ENCODE data around the gene FTO.

The FTO gene

DNA sequence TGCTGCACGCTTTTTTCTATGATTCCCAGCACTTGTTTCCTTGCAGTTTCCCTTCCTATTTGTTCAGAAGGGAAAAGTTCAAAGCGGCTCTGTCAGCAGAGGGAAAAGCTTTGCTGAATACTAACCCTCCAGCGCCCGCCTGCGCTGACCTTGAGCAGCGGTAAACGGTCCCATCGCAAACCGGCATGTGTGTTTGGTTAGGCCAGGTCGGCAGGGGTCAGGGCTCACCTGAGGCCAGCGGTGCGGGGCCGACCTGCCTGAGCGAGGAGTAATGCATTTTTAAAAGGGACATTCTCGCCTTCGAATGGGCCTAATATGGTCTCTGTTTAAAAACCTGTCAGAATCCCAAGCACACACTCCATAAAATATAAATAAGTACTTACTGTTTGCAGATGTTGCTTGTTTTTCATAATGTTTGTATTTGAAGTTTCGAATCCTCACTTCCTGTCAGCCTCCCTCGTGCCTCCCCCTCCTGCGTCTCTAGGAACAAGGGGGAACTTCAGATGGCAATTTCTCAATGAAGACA, 472.5 kb downstream of the FTO start:
- H3K27me3 ChIP-seq (ENCODE audit: control insufficient read depth, insufficient read depth, low read length): no peaks in the 10 kb centered on the region
- peaks cover 7% of the 10 kb centered on the region for H3K4me1 ChIP-seq
- TF ChIP-seq CTCF (IDR thresholded peaks at IDR 0.05): no peak
- no peak overlapping the region for H3K27ac ChIP-seq
- no peak overlapping the region for H3K4me3 ChIP-seq (ENCODE audit: low read depth, low read length)
- no peak overlapping the region for H3K9ac ChIP-seq
- H2AFZ ChIP-seq: no peak overlapping the region
- no peaks in the 10 kb centered on the region for H3K79me2 ChIP-seq
- H3K4me2 ChIP-seq (ENCODE audit: low read length): no peak overlapping the region
- H3K9me3 ChIP-seq (ENCODE audit: control insufficient read depth, low read length): no peaks in the 10 kb centered on the region
- no peaks in the 10 kb centered on the region for H3K36me3 ChIP-seq (ENCODE audit: control insufficient read depth, insufficient read depth, low read length)

DNA sequence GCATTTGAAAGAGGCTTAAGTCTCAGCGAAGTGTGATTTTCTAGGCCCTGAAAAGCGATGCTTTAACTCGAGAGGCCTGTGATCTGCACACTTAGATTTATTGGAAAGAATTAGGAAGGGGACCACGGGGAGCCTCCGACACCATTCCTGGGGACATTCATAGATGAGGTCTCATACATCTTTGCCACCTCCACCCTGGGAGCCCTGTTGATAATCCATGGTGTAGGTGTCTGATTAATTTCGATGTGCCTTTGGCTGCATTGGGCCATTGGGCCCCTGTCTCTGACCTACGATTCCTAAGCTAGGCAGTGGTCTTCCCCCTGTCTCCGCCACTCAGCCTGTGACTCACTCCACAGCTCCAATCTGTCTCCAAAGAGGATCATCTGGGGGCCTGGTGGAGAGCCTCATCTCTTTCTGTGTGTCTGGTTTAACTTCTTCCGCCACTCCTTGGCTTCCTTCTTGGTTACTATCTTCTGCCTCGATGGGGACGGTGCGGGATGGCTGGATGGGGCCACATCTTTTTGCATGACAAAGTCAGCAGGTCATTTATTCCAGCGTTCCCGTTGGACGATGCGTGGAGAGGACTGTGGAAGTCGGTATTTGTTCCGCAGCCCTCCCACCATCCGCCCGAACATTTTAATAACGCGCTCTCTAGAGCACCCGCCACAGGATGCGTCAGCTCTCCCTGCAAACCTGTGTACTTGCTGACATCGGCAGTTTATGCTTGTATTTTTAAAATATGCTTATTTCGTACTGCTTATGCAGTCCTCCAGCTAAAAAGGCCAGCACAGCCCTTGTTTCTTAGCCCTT, 473.3 kb downstream of the FTO start:
- H3K27ac ChIP-seq: no peak overlapping the region
- no peaks in the 10 kb centered on the region for H3K27me3 ChIP-seq (ENCODE audit: control insufficient read depth, insufficient read depth, low read length)
- H3K9me3 ChIP-seq (ENCODE audit: control insufficient read depth, low read length): no peaks in the 10 kb centered on the region
- H3K4me2 ChIP-seq (ENCODE audit: low read length): no peak overlapping the region
- no peaks in the 10 kb centered on the region for H3K36me3 ChIP-seq (ENCODE audit: control insufficient read depth, insufficient read depth, low read length)
- no peak overlapping the region for H3K9ac ChIP-seq
- H3K4me1 ChIP-seq: peaks cover 7% of the 10 kb centered on the region
- no peak overlapping the region for H3K4me3 ChIP-seq (ENCODE audit: low read depth, low read length)
- no peak overlapping the region for H2AFZ ChIP-seq
- H3K79me2 ChIP-seq: no peaks in the 10 kb centered on the region
- TF ChIP-seq CTCF (IDR thresholded peaks at IDR 0.05): no peak

DNA sequence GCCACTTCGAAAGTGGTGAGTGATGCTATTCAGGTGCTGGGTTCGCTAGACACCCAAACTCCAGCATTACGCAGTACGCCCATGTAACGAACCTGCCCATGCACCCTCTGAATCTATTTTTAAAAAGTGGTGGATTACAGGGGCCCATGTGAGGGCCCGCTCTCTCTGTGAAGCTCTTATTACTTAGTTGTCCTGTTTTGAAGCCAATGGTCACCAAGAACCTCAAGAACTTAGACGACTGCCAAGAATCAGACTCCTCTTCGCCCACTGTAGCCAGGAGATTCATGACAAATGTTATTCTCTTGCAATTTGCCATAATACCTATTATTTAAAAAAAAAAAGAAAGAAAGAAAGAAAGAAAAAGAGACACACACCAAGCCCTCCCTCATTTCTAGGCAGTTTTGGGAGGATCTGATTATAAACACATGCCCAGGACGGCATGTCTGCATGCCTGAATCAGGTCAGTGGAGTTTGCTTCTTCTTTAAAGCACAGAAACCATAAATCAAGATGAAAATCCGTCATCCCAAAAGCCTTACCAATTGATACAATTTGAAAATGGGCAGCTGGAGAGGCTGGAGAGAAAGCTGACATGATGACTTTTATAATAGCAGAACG, 474.0 kb downstream of the FTO start:
- Histone ChIP-seq H3K79me2 (no peaks in the 10 kb centered on the region), H3K4me1 (peaks cover 7% of the 10 kb centered on the region), H3K9me3 (ENCODE audit: control insufficient read depth, low read length) (no peaks in the 10 kb centered on the region), H3K36me3 (ENCODE audit: control insufficient read depth, insufficient read depth, low read length) (no peaks in the 10 kb centered on the region), H3K9ac (no peak overlapping the region), H2AFZ (peak overlapping the region; percentile 2), H3K4me3 (ENCODE audit: low read depth, low read length) (no peak overlapping the region), H3K27me3 (ENCODE audit: control insufficient read depth, insufficient read depth, low read length) (no peaks in the 10 kb centered on the region), H3K27ac (no peak overlapping the region), H3K4me2 (ENCODE audit: low read length) (peak overlapping the region; percentile 49)
- no peak for TF ChIP-seq CTCF (IDR thresholded peaks at IDR 0.05)

DNA sequence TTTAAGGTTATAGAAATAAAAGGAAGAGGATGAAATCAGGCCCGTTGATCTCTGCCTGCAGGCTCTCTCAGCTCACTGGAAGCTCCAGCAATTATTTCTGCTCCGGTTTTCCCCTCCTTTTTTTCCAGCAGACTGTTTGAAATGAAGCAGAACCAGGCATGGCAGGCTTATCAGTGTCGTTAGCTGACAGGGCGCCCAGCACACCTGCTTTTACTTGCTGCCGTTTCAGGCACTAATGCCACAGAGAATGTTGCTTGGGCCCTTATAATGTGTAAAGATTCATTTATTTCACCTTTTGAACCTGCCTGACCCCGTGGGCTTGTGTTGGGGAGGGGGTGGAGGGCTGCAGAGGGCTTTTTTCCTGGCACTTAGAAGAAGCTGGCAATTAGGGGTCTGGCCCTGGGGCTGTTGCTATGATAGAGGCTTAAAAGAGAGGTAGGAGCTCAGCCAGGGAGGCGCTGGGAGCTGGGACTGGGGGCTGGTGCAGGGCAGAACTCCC, 474.6 kb downstream of the FTO start:
- Histone ChIP-seq H3K79me2 (no peaks in the 10 kb centered on the region), H3K27ac (no peak overlapping the region), H3K9me3 (ENCODE audit: control insufficient read depth, low read length) (no peaks in the 10 kb centered on the region), H3K36me3 (ENCODE audit: control insufficient read depth, insufficient read depth, low read length) (no peaks in the 10 kb centered on the region), H3K27me3 (ENCODE audit: control insufficient read depth, insufficient read depth, low read length) (no peaks in the 10 kb centered on the region), H3K4me3 (ENCODE audit: low read depth, low read length) (no peak overlapping the region), H3K4me2 (ENCODE audit: low read length) (peak overlapping the region; percentile 49), H3K9ac (no peak overlapping the region), H2AFZ (peak overlapping the region; percentile 2), H3K4me1 (peaks cover 7% of the 10 kb centered on the region)
- TF ChIP-seq CTCF (IDR thresholded peaks at IDR 0.05): no peak

Data from parathyroid adenoma (tissue), 2 donors.